GM12874 (cell line): ENCODE results near the gene MLXIP.

Experiments
- CTCF ChIP-seq: IDR thresholded peaks from 2 replicates; pipeline ENCODE4 v1.5.1; 2011; ENCODE audit warnings: low read depth, mild to moderate bottlenecking, control low read depth, low read length, moderate library complexity; ENCODE audit not compliant: insufficient read depth

MLXIP gene

GRCh38 chr12:122117979-122118378 is 39.4 kb downstream of the MLXIP start:
- no peak for TF ChIP-seq CTCF

- TF ChIP-seq CTCF = no peak
Observed at GRCh38 chr12:122121745-122122144, 43.2 kb downstream of the MLXIP start.

GRCh38 chr12:122123051-122123760 is 44.6 kb downstream of the MLXIP start:
- TF ChIP-seq CTCF = peak; percentile 72

- TF ChIP-seq CTCF = no peak
Observed at GRCh38 chr12:122123761-122124145, 45.2 kb downstream of the MLXIP start.

GRCh38 chr12:122124370-122124769 is 45.8 kb downstream of the MLXIP start:
- no peak for TF ChIP-seq CTCF

GRCh38 chr12:122125452-122126341 is 47.1 kb downstream of the MLXIP start:
- no peak for TF ChIP-seq CTCF

GRCh38 chr12:122126342-122126635 is 47.7 kb downstream of the MLXIP start:
- no peak for TF ChIP-seq CTCF
